ENCODE results near the gene CHPF2. TPM values are rescaled to one million over a fixed set of nuclear protein-coding genes. Genes with fewer than 3 reads are reported as not detected.

Gene CHPF2
- total RNA-seq, 2 donors from 2014 or later: 36.2 to 42.7 TPM

DNA sequence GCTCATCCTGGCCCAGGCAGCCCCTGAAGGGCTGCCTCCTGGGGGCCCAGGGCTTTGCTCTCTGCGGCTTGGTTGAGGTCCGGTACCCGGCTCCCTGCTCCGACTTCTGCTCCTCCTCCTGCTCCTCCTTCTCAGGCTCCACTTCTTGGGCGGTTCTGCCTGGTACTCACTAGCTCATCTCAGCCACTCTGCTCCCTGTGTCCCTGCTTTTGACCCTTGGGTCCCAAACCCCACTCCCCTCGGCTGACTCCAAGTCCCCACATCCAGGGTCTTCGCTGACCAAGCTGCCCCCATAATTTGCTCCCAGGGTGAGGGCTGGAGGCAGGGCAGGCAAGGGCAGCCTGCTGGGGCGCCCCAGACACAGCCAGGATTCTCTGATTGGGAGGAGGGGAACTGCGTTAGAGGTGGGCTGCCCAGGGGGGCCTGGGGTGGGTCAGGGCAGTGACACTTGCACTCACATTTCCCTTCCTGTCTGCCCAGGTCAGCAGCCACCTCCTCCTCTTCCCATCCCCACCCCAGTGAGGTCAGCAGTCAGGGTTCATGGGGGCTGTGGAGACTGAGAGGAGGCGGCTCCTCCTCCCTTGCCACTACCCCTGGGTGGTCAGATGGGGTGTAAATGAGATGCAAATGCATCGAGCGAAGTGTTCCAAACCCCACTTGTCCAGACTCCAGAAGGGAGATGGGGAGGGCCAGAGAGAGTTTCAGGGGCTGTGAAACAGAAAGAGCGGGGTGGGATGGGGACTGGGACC is 14.0 kb downstream of the CHPF2 start:
- Histone ChIP-seq H3K4me3 (no peak overlapping the region), H3K27me3 (peaks cover 33% of the 10 kb centered on the region), H3K4me1 (peaks cover 8% of the 10 kb centered on the region), H3K36me3 (no peaks in the 10 kb centered on the region), H3K9me3 (no peaks in the 10 kb centered on the region), H3K9ac (ENCODE audit: low read depth in 2 of 2, low read length in 2 of 2) (no peak overlapping the region), H3K27ac (no peak overlapping the region)
- intact Hi-C loops (cut with DNase I): loop anchor here (10.0 kb wide), 1 partner anchor 121 kb away; no protein-coding TSS in a partner anchor
- TF ChIP-seq, protein P1, sequence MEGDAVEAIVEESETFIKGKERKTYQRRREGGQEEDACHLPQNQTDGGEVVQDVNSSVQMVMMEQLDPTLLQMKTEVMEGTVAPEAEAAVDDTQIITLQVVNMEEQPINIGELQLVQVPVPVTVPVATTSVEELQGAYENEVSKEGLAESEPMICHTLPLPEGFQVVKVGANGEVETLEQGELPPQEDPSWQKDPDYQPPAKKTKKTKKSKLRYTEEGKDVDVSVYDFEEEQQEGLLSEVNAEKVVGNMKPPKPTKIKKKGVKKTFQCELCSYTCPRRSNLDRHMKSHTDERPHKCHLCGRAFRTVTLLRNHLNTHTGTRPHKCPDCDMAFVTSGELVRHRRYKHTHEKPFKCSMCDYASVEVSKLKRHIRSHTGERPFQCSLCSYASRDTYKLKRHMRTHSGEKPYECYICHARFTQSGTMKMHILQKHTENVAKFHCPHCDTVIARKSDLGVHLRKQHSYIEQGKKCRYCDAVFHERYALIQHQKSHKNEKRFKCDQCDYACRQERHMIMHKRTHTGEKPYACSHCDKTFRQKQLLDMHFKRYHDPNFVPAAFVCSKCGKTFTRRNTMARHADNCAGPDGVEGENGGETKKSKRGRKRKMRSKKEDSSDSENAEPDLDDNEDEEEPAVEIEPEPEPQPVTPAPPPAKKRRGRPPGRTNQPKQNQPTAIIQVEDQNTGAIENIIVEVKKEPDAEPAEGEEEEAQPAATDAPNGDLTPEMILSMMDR (IDR thresholded peaks at IDR 0.05): no peak
- no peak for DNase-seq

DNA sequence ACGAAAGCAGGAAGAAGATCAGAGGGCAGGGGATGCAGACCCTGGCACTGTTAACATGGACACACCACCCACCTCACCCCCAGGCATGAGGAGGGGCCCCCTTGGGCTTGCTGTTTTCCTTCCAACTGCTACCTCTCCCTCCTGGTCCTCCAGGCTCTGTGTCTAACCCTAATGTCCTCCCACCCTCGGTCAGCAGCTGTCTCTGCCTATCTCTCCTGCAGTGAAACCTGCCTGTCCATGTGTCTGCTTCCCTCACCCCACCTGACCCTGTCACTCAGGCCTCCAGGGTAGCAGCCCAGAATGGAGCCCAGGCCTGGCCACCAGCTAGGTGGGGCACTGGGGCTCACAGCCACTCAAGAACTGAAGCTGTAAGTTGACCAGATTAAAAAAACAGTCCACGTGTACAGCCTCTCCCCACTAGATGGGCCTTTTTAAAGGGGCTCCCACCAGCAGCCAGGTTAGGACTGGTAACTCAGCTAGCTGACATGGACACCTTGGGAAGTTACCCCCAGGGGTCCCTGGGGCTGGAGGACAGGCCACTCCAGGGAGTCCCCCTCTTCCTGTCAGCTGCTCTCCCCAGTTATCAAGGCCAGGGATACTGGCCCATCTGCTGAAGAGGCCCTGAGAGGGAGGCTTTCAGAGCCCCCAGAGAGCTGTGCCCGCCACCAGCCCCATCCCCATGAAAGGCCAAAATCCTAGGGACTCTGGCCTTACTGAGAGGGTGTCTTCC is 14.7 kb downstream of the CHPF2 start:
- peaks cover 36% of the 10 kb centered on the region for H3K27me3 ChIP-seq
- H3K9me3 ChIP-seq: no peaks in the 10 kb centered on the region
- peaks cover 8% of the 10 kb centered on the region for H3K4me1 ChIP-seq
- DNase-seq: no peak
- TF ChIP-seq, protein P1 (IDR thresholded peaks at IDR 0.05): no peak
- no peak overlapping the region for H3K27ac ChIP-seq
- H3K9ac ChIP-seq (ENCODE audit: low read depth in 2 of 2, low read length in 2 of 2): peak overlapping the region; percentile 27 to 51
- intact Hi-C loops (cut with DNase I): loop anchor here (10.0 kb wide), 1 partner anchor 122 kb away; no protein-coding TSS in a partner anchor
- H3K4me3 ChIP-seq: peak overlapping the region; percentile 47
- no peaks in the 10 kb centered on the region for H3K36me3 ChIP-seq

DNA sequence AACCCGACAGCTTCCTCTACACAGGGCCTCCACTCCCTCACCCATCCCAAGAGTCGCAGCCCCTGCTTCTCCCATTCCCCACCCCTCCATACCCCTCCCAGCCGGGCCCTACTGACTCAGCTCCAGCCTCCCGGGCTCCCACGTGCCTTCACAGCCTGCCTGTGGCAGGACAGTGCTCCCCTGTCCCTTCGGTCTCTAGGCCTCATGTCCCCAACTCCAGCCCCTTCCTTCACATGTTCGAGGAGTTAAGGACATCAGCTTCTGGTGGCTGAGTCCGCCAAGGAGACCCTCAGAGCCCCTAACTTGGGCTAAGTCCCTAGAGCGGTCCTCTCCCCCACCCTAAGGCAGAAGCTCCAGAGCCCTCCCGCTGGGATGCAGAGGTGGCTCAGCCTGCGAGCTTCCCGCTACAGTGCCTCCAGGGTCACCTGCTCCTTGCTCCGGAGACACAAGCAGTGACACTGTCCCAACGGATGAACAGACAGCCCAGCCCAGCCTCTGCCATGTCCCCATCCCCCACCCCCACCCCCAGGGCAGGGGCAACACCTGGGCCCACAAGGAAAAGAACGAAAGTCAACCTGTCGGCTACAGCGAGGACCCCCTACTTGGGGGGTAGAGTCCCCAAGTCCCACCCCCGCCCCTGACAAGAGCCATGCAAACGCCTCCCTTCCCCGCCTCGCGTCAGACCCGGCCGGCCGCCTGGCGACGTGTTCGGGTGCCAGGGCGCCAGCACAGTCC is 15.5 kb downstream of the CHPF2 start:
- Histone ChIP-seq H3K9me3 (no peaks in the 10 kb centered on the region), H3K27ac (peak overlapping the region; percentile 70), H3K4me3 (peak overlapping the region; percentile 47), H3K27me3 (peaks cover 38% of the 10 kb centered on the region), H3K4me1 (peaks cover 8% of the 10 kb centered on the region), H3K9ac (ENCODE audit: low read depth in 2 of 2, low read length in 2 of 2) (peak overlapping the region; percentile 51 to 56), H3K36me3 (no peaks in the 10 kb centered on the region)
- no peak for DNase-seq
- intact Hi-C loops (cut with DNase I): loop anchor here (10.0 kb wide), 1 partner anchor 123 kb away; no protein-coding TSS in a partner anchor
- TF ChIP-seq, protein P1 (IDR thresholded peaks at IDR 0.05): no peak

DNA sequence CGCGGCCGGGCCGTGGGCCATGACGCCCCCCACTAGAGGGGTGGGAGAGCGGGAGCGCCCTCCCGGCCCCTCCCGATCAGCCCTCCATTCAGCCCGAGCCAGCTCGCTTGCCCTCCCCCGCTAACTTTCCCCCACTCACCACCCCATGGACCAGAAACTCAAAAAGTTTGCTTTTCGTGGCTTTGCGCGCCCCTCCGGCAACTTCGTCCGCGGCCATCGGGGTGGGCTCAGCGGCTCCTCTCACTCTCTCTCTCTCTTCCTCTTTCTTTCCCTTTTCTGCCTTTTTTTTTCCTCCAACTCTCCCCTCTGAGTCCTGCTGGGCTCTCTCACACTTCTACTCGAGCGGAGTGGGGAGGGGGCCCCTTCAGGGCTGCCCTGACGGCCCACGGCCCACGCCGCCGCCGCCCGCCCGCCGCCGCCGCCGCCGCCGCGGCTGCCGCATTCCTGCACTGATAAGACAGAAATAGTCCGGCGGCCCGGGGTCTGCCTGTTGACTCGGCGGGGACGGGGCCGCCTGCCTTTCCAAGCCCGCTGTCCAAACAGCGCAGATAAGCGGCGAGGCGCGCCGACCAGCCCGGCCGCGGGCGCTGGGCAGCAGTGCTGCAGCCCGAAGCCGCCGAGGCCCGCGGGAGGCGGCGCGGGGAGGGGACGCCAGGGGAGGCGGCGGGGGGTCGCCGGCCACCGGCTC is 16.2 kb downstream of the CHPF2 start, which contains the start of gene SMARCD3:
Gene SMARCD3, minus strand, starts transcription at position 349 of the 688 bp plus-strand sequence. Its CDS starts 132 bp downstream, at position 217.
- peaks cover 8% of the 10 kb centered on the region for H3K4me1 ChIP-seq
- TF ChIP-seq, protein P1 (IDR thresholded peaks at IDR 0.05): no peak
- peak within 1 kb of the TSS; percentile 51 to 61 for H3K9ac ChIP-seq (ENCODE audit: low read depth in 2 of 2, low read length in 2 of 2)
- H3K9me3 ChIP-seq: no peaks in the 10 kb centered on the region
- peak; percentile 40 for DNase-seq
- no peaks in the 10 kb centered on the region for H3K36me3 ChIP-seq
- H3K27ac ChIP-seq: peak within 1 kb of the TSS; percentile 70
- peak within 1 kb of the TSS; percentile 47 for H3K4me3 ChIP-seq
- peaks cover 43% of the 10 kb centered on the region for H3K27me3 ChIP-seq
- intact Hi-C loops (cut with DNase I): loop anchor here (10.0 kb wide), 1 partner anchor 124 kb away; no protein-coding TSS in a partner anchor

All from colonic mucosa (tissue), 4 donors.